ENCODE measurements around the gene IGHMBP2.

The IGHMBP2 gene

GRCh38 chr11:68959465-68960293 lies 56.0 kb downstream of the IGHMBP2 start:
- Histone ChIP-seq H3K4me1 (ENCODE audit: insufficient read depth, low read length, severe bottlenecking) (peaks cover 7% of the 10 kb centered on the region), H2AFZ (ENCODE audit: low read length) (no peak overlapping the region), H3K36me3 (ENCODE audit: insufficient read depth, low read length) (no peaks in the 10 kb centered on the region; the same call in 1 of the 2 replicates), H3K9me3 (ENCODE audit: low read length) (no peaks in the 10 kb centered on the region), H3K79me2 (ENCODE audit: insufficient read depth, low read length) (no peaks in the 10 kb centered on the region), H3K27me3 (ENCODE audit: insufficient read depth, low read length) (no peaks in the 10 kb centered on the region; the same call in 1 of the 2 replicates), H3K9me2 (ENCODE audit: low read depth, low read length) (no peaks in the 10 kb centered on the region), H3F3A (ENCODE audit: insufficient read depth, low read length) (no peaks in the 10 kb centered on the region), H3K27ac (ENCODE audit: low read depth, low read length, poor library complexity, severe bottlenecking) (no peak overlapping the region), H3K4me2 (ENCODE audit: low read length) (no peak overlapping the region), H4K20me1 (ENCODE audit: insufficient read depth, low read length) (no peaks in the 10 kb centered on the region), H3K9ac (ENCODE audit: low read length) (no peak overlapping the region), H3K4me3 (ENCODE audit: low read depth, low read length, poor library complexity, severe bottlenecking) (no peak overlapping the region)
- no peak for TF ChIP-seq CTCF (IDR thresholded peaks at IDR 0.05; ENCODE audit: low read length)
- TF ChIP-seq EZH2 (IDR thresholded peaks at IDR 0.05; ENCODE audit: borderline replicate concordance, low read length): no peak

- Histone ChIP-seq H3F3A (ENCODE audit: insufficient read depth, low read length) (no peaks in the 10 kb centered on the region), H3K9me3 (ENCODE audit: low read length) (no peaks in the 10 kb centered on the region), H3K9me2 (ENCODE audit: low read depth, low read length) (no peaks in the 10 kb centered on the region), H3K36me3 (ENCODE audit: insufficient read depth, low read length) (no peaks in the 10 kb centered on the region; the same call in 1 of the 2 replicates), H3K9ac (ENCODE audit: low read length) (no peak overlapping the region), H3K4me2 (ENCODE audit: low read length) (no peak overlapping the region), H3K27me3 (ENCODE audit: insufficient read depth, low read length) (no peaks in the 10 kb centered on the region; the same call in 1 of the 2 replicates), H3K4me3 (ENCODE audit: low read depth, low read length, poor library complexity, severe bottlenecking) (no peak overlapping the region), H2AFZ (ENCODE audit: low read length) (no peak overlapping the region), H3K4me1 (ENCODE audit: insufficient read depth, low read length, severe bottlenecking) (peaks cover 2% of the 10 kb centered on the region), H3K27ac (ENCODE audit: low read depth, low read length, poor library complexity, severe bottlenecking) (no peak overlapping the region), H4K20me1 (ENCODE audit: insufficient read depth, low read length) (no peaks in the 10 kb centered on the region), H3K79me2 (ENCODE audit: insufficient read depth, low read length) (no peaks in the 10 kb centered on the region)
- TF ChIP-seq EZH2 (IDR thresholded peaks at IDR 0.05; ENCODE audit: borderline replicate concordance, low read length) (no peak), CTCF (IDR thresholded peaks at IDR 0.05; ENCODE audit: low read length) (no peak)
Observed at GRCh38 chr11:68960294-68961071, 56.8 kb downstream of the IGHMBP2 start.

- H3K4me3 ChIP-seq (ENCODE audit: low read depth, low read length, poor library complexity, severe bottlenecking): no peak overlapping the region
- no peak for TF ChIP-seq EZH2 (IDR thresholded peaks at IDR 0.05; ENCODE audit: borderline replicate concordance, low read length)
- TF ChIP-seq CTCF (IDR thresholded peaks at IDR 0.05; ENCODE audit: low read length): no peak
- H3K36me3 ChIP-seq (ENCODE audit: insufficient read depth, low read length): no peaks in the 10 kb centered on the region; the same call in 1 of the 2 replicates
- H3K27me3 ChIP-seq (ENCODE audit: insufficient read depth, low read length): no peaks in the 10 kb centered on the region; the same call in 1 of the 2 replicates
- H3K9me2 ChIP-seq (ENCODE audit: low read depth, low read length): no peaks in the 10 kb centered on the region
- no peak overlapping the region for H3K9ac ChIP-seq (ENCODE audit: low read length)
- no peak overlapping the region for H3K27ac ChIP-seq (ENCODE audit: low read depth, low read length, poor library complexity, severe bottlenecking)
- no peak overlapping the region for H3K4me2 ChIP-seq (ENCODE audit: low read length)
- no peak overlapping the region for H2AFZ ChIP-seq (ENCODE audit: low read length)
- no peaks in the 10 kb centered on the region for H4K20me1 ChIP-seq (ENCODE audit: insufficient read depth, low read length)
- no peaks in the 10 kb centered on the region for H3K9me3 ChIP-seq (ENCODE audit: low read length)
- H3K79me2 ChIP-seq (ENCODE audit: insufficient read depth, low read length): no peaks in the 10 kb centered on the region
- H3K4me1 ChIP-seq (ENCODE audit: insufficient read depth, low read length, severe bottlenecking): no peaks in the 10 kb centered on the region
- H3F3A ChIP-seq (ENCODE audit: insufficient read depth, low read length): no peaks in the 10 kb centered on the region
Observed at GRCh38 chr11:68961245-68961644, 57.6 kb downstream of the IGHMBP2 start.

Measured in OCI-LY1 (cell line).